HepG2 (cell line): Measurements from ENCODE around the gene ANKRD37. TPM values are rescaled to one million over a fixed set of nuclear protein-coding genes. Genes with fewer than 3 reads are reported as not detected.

Source experiments
- ARNTL ChIP-seq: sonication (generic); formaldehyde crosslinking; IDR thresholded peaks from 2 replicates; pipeline ENCODE4 v1.4.0; 2020; ENCODE audit warnings: mild to moderate bottlenecking, missing genetic modification reagents
- DMAP1 ChIP-seq: IDR thresholded peaks from 2 replicates; pipeline ENCODE4 v1.6.1; 2016
- ELF3 ChIP-seq: IDR thresholded peaks from 2 replicates; pipeline ENCODE4 v1.6.1; 2016; ENCODE audit warnings: missing genetic modification reagents, missing compliant biosample characterization
- ETV6 ChIP-seq: sonication (generic); formaldehyde crosslinking; conservative IDR thresholded peaks from 2 replicates; pipeline ENCODE4 v1.4.0; 2020; ENCODE audit warnings: missing genetic modification reagents
- GABPB1 ChIP-seq: IDR thresholded peaks from 2 replicates; pipeline ENCODE4 v1.6.1; 2016; ENCODE audit warnings: mild to moderate bottlenecking, missing genetic modification reagents, moderate library complexity, missing compliant biosample characterization
- GRHL1 ChIP-seq: sonication (generic); formaldehyde crosslinking; conservative IDR thresholded peaks from 2 replicates; pipeline ENCODE4 v1.8.0; 2022; ENCODE audit warnings: missing genetic modification reagents
- HOXA5 ChIP-seq: sonication (generic); formaldehyde crosslinking; IDR thresholded peaks from 2 replicates; pipeline ENCODE4 v1.4.0; 2020; ENCODE audit warnings: missing genetic modification reagents
- MYNN ChIP-seq: sonication (generic); formaldehyde crosslinking; IDR thresholded peaks from 2 replicates; pipeline ENCODE4 v1.4.0; 2020; ENCODE audit warnings: mild to moderate bottlenecking, low read depth, missing genetic modification reagents
- NAIF1 ChIP-seq: sonication (generic); formaldehyde crosslinking; IDR thresholded peaks from 2 replicates; pipeline ENCODE4 v1.5.0; 2020; ENCODE audit warnings: mild to moderate bottlenecking, missing genetic modification reagents, borderline replicate concordance
- NFYB ChIP-seq: sonication (generic); formaldehyde crosslinking; IDR thresholded peaks from 2 replicates; pipeline ENCODE4 v1.4.0; 2020; ENCODE audit warnings: missing genetic modification reagents
- RFX3 ChIP-seq: IDR thresholded peaks from 2 replicates; pipeline ENCODE4 v1.6.1; 2016; ENCODE audit warnings: missing biosample characterization, missing genetic modification reagents
- SALL1 ChIP-seq: sonication (generic); formaldehyde crosslinking; IDR thresholded peaks from 2 replicates; pipeline ENCODE4 v1.8.0; 2022; ENCODE audit warnings: mild to moderate bottlenecking, missing genetic modification reagents
- SIX4 ChIP-seq: sonication (generic); formaldehyde crosslinking; IDR thresholded peaks from 2 replicates; pipeline ENCODE4 v1.4.0; 2020; ENCODE audit warnings: missing genetic modification reagents
- SKI ChIP-seq: fragments of 450-650 bp; IDR thresholded peaks from one replicate; pipeline ENCODE4 v1.6.1; 2018; ENCODE audit warnings: mild to moderate bottlenecking; ENCODE audit not compliant: partially characterized antibody
- SP5 ChIP-seq: IDR thresholded peaks from 2 replicates; pipeline ENCODE4 v1.6.1; 2016; ENCODE audit warnings: low read depth, borderline replicate concordance
- THAP11 ChIP-seq: IDR thresholded peaks from 2 replicates; pipeline ENCODE4 v1.6.1; 2016; ENCODE audit warnings: missing biosample characterization, missing genetic modification reagents
- ZFY ChIP-seq: sonication (generic); formaldehyde crosslinking; IDR thresholded peaks from 2 replicates; pipeline ENCODE4 v1.4.0; 2020; ENCODE audit warnings: missing genetic modification reagents
- ZNF101 ChIP-seq: sonication (generic); formaldehyde crosslinking; IDR thresholded peaks from 2 replicates; pipeline ENCODE4 v1.4.0; 2020; ENCODE audit warnings: mild to moderate bottlenecking, low read depth, missing genetic modification reagents, borderline replicate concordance
- ZNF329 ChIP-seq: sonication (generic); formaldehyde crosslinking; IDR thresholded peaks from 2 replicates; pipeline ENCODE4 v1.9.0; 2021; ENCODE audit warnings: low read depth, mild to moderate bottlenecking, missing genetic modification reagents
- ZNF556 ChIP-seq: sonication (generic); formaldehyde crosslinking; IDR thresholded peaks from 2 replicates; pipeline ENCODE4 v1.4.0; 2020; ENCODE audit warnings: mild to moderate bottlenecking, missing genetic modification reagents, borderline replicate concordance
- ZNF598 ChIP-seq: sonication (generic); formaldehyde crosslinking; IDR thresholded peaks from 2 replicates; pipeline ENCODE4 v1.5.1; 2020; ENCODE audit warnings: mild to moderate bottlenecking, missing genetic modification reagents, borderline replicate concordance
- ZNF776 ChIP-seq: sonication (generic); formaldehyde crosslinking; IDR thresholded peaks from 2 replicates; pipeline ENCODE4 v1.4.0; 2020; ENCODE audit warnings: mild to moderate bottlenecking, missing genetic modification reagents
- ZNF781 ChIP-seq: sonication (generic); formaldehyde crosslinking; IDR thresholded peaks from 2 replicates; pipeline ENCODE4 v1.5.1; 2020; ENCODE audit warnings: borderline replicate concordance, mild to moderate bottlenecking, missing genetic modification reagents; ENCODE audit errors: not compliant biosample characterization
- polyA plus RNA-seq, 8 experiments: library from polyadenylated mRNA; depleted of rRNA in 3 of 8; stranded (reverse) in 7 of 8; unstranded in 1 of 8; fragments of >200 nt; fragmentation: Illumina TruSeq in 4 of 8; extraction: Trizol in 4 of 8; gene quantifications; 2 replicates each; pipeline versions ENCODE4 v1.2.1 to v1.2.3, GENCODE V29; 2011 to 2016; ENCODE audit warnings: low read depth in 4 of 8, missing spikeins in 1 of 8, mixed read lengths in 1 of 8; ENCODE audit not compliant: insufficient read depth in 1 of 8
- total RNA-seq, 5 experiments: library from RNA; depleted of rRNA; stranded (reverse); fragments of >200 nt; fragmentation: Illumina TruSeq; extraction: Trizol; gene quantifications; 2 replicates each; pipeline ENCODE4 v1.2.3, GENCODE V29; 2016; ENCODE audit warnings: low read depth in 1 of 5
- TF ChIP-seq, protein P1 (sequence below): sonication (generic); formaldehyde crosslinking; IDR thresholded peaks from 2 replicates; pipeline ENCODE4 v1.5.1; 2020; ENCODE audit warnings: missing genetic modification reagents, mild to moderate bottlenecking, borderline replicate concordance
- TF ChIP-seq, protein P2 (sequence below): conservative IDR thresholded peaks from 2 replicates; pipeline ENCODE4 v1.6.1; 2018; ENCODE audit warnings: missing genetic modification reagents
- TF ChIP-seq, protein P3 (sequence below): IDR thresholded peaks from 2 replicates; pipeline ENCODE4 v1.6.1; 2018; ENCODE audit warnings: missing genetic modification reagents

The ANKRD37 gene
- total and polyA plus RNA-seq, 2 of the 13 experiments (the other 11 are each of a cell fraction or from before 2014, with no cell fraction given): 2.2 to 51.4 TPM

DNA sequence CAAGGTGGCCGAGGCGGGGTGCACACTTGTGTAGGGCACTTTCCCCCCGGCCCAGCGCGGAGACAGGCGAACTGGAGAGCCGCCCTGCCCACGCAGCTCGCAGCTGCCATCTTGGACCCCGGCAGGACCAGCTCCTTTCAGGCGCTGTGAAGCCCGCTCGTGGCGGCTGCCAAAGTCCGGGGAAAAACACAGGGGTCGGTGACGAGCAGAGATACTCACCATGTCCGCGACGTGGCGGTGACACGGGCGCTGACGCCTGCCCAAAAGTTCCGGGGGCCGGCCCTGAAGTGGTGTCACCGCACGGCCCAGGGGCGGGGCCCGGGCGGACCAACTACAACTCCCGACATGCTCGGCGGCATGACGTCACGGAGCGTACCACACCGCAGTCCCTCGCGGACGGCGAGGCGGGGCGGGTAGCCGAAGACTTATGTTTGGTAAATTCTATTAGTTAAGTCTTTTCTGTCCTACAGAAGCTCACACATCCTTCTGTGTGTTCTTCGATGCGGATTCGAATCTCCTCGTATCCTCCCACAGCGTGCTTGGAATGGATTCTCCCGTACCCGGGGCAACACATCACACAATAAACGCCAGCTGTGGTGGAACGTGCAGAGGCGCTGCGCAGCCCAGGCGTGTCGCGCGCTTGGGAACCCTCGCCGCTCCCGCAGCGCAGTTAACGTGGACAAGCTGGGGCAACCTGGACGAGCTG lies 29.2 kb downstream of the ANKRD37 start, which contains the start of gene UFSP2 (continued):
- TF ChIP-seq ETV6 (CRISPR knock-in tag): peak; percentile 30; the same call in 1 of the 2 replicates
- peak; percentile 83 for TF ChIP-seq ZFY (CRISPR knock-in tag)
- no peak for TF ChIP-seq MYNN
- TF ChIP-seq SALL1 (CRISPR knock-in tag): no peak; the same call in none of the 2 replicates
- TF ChIP-seq, protein P1, sequence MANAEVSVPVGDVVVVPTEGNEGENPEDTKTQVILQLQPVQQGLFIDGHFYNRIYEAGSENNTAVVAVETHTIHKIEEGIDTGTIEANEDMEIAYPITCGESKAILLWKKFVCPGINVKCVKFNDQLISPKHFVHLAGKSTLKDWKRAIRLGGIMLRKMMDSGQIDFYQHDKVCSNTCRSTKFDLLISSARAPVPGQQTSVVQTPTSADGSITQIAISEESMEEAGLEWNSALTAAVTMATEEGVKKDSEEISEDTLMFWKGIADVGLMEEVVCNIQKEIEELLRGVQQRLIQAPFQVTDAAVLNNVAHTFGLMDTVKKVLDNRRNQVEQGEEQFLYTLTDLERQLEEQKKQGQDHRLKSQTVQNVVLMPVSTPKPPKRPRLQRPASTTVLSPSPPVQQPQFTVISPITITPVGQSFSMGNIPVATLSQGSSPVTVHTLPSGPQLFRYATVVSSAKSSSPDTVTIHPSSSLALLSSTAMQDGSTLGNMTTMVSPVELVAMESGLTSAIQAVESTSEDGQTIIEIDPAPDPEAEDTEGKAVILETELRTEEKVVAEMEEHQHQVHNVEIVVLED: peak; percentile 92
- TF ChIP-seq RFX3: peak; percentile 87
- peak; percentile 87 for TF ChIP-seq NAIF1 (CRISPR knock-in tag)
- TF ChIP-seq ELF3 (CRISPR knock-in tag): peak; percentile 15; the same call in 1 of the 2 replicates
- TF ChIP-seq SP5 (CRISPR knock-in tag): no peak
- peak; percentile 93; the same call in 1 of the 2 replicates for TF ChIP-seq ZNF598 (CRISPR knock-in tag)
- peak; percentile 81; the same call in 1 of the 2 replicates for TF ChIP-seq ZNF556 (CRISPR knock-in tag)
- no peak for TF ChIP-seq GRHL1
- TF ChIP-seq SIX4: peak; percentile 24; the same call in 1 of the 2 replicates
- peak; percentile 81; the same call in 1 of the 2 replicates for TF ChIP-seq HOXA5
- TF ChIP-seq ZNF329 (CRISPR knock-in tag): no peak
- TF ChIP-seq, protein P2, sequence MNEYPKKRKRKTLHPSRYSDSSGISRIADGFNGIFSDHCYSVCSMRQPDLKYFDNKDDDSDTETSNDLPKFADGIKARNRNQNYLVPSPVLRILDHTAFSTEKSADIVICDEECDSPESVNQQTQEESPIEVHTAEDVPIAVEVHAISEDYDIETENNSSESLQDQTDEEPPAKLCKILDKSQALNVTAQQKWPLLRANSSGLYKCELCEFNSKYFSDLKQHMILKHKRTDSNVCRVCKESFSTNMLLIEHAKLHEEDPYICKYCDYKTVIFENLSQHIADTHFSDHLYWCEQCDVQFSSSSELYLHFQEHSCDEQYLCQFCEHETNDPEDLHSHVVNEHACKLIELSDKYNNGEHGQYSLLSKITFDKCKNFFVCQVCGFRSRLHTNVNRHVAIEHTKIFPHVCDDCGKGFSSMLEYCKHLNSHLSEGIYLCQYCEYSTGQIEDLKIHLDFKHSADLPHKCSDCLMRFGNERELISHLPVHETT (CRISPR knock-in tag): peak; percentile 29; the same call in 1 of the 2 replicates
- TF ChIP-seq SKI: no peak
- TF ChIP-seq, protein P3, sequence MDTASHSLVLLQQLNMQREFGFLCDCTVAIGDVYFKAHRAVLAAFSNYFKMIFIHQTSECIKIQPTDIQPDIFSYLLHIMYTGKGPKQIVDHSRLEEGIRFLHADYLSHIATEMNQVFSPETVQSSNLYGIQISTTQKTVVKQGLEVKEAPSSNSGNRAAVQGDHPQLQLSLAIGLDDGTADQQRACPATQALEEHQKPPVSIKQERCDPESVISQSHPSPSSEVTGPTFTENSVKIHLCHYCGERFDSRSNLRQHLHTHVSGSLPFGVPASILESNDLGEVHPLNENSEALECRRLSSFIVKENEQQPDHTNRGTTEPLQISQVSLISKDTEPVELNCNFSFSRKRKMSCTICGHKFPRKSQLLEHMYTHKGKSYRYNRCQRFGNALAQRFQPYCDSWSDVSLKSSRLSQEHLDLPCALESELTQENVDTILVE (CRISPR knock-in tag): peak; percentile 40; the same call in 1 of the 2 replicates
- TF ChIP-seq ARNTL (CRISPR knock-in tag): peak; percentile 89
- peak; percentile 89 for TF ChIP-seq GABPB1
- no peak; the same call in 1 of the 2 replicates for TF ChIP-seq NFYB (CRISPR knock-in tag)
- peak; percentile 63 for TF ChIP-seq ZNF781 (CRISPR knock-in tag)
- TF ChIP-seq ZNF776 (CRISPR knock-in tag): peak; percentile 55; the same call in 1 of the 2 replicates
- TF ChIP-seq THAP11: peak; percentile 100
- peak; percentile 50; the same call in 1 of the 2 replicates for TF ChIP-seq DMAP1 (CRISPR knock-in tag)
- TF ChIP-seq ZNF101 (CRISPR knock-in tag): no peak
